GM19043 (cell line): Measurements from ENCODE around the gene MYO10.
"Not testable (repeated sequence)": the region's sequence is repeated elsewhere in the genome, so short reads cannot be mapped to it uniquely, and the experiment has no call there.

Experiments
- ATAC-seq: cut with Tn5 transposase; IDR thresholded peaks from one replicate; pipeline ENCODE4 v1.9.1; 2021; ENCODE audit warnings: low read depth; ENCODE audit not compliant: unreplicated experiment

Gene MYO10

DNA sequence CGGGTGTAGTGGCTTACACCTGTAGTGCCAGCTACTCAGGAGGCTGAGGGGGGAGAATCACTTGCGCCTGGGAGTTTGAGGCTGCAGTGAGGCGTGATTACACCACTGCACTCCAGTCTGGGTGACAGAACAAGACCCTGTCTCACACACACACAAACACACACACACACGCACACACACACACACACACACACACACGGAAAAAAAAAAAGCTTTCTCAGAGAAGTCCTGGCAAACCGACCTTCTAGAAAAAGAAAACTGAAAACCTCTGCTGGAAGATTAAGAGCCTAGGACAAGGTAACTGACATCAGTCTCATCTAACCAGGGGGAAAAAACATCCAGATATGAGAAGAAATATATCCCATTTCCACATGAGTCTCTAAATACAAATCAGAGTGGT is 178.9 kb downstream of the MYO10 start:
- no peak for ATAC-seq

- ATAC-seq, result no peak
These were observed 179.4 kb downstream of the MYO10 start for GRCh38 chr5:16756692-16757091.

DNA sequence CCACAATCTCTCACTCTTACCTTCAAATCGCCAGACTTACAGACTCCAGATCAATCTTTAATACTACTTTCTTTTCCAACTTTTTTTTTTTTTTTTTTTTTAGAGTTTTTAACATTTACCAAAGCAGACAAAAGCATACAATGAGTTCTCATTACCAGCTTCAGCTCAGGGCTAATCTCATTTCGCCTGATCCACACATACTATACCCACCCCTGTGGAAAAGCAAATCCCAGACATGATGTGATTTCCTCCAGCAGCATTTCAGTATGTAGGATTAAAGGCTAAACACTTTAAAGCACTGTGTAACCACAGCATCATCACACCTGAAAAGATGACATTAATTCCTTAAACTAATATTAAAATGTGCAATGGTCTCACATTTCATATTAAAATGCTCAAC is 180.4 kb downstream of the MYO10 start:
- no peak for ATAC-seq

GRCh38 chr5:16754601-16755000 is 181.5 kb downstream of the MYO10 start:
- no peak for ATAC-seq

DNA sequence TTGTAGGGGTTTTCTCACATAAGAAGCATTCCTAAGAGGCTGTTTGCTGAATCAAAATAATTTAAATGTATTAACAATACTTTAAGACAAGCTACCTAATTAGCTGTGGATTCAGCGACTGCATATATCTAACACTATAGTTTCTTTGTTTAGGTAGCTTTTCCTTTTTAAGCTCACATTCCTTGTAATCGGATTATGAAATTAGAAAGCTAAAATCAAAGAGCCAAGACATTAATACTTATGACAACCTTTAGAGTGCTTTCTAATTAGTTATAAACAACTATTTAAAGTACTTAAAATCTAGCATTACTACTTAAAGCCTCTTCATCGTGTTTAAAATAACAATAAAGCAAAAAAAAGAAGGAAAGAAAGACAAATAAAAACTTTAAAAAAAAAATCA is 182.0 kb downstream of the MYO10 start:
- ATAC-seq, result no peak

DNA sequence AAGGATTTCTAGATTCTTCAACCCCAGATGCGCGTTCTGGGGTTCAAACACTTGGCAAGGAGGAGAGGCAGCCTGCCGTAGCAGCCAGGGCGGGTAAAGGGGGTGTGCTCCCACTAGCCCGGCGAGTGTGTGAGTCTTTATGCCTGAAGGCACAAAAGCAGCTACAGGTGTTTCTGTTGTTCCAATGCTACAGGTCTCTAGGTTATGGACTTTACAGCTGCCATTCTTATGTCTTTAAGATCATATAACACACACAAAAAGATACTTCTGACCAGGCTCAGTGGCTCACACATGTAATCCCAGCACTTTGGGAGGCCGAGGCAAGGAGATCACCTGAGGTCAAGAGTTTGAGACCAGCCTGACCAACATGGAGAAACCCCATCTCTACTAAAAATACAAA is 185.6 kb downstream of the MYO10 start:
- no peak for ATAC-seq

DNA sequence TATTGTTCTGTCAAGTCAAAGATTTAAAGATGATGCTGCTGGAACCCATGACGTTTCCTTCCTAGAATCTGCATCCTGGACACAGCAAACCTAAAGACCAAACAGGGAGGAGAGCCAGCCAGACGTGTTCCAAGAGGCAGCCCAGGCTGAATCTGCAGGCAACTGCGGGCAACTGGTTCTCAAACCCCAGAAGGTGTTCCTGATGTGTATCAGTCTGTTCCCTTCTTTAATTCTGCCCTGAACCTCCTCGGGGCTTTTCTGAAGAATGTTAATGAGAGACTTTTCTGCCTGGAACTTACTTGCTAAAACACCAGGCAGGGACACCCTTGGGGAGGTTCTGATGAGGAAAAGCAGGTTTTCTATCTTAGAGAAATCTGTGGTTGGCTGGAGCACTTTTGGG is 186.5 kb downstream of the MYO10 start:
- ATAC-seq, result no peak

DNA sequence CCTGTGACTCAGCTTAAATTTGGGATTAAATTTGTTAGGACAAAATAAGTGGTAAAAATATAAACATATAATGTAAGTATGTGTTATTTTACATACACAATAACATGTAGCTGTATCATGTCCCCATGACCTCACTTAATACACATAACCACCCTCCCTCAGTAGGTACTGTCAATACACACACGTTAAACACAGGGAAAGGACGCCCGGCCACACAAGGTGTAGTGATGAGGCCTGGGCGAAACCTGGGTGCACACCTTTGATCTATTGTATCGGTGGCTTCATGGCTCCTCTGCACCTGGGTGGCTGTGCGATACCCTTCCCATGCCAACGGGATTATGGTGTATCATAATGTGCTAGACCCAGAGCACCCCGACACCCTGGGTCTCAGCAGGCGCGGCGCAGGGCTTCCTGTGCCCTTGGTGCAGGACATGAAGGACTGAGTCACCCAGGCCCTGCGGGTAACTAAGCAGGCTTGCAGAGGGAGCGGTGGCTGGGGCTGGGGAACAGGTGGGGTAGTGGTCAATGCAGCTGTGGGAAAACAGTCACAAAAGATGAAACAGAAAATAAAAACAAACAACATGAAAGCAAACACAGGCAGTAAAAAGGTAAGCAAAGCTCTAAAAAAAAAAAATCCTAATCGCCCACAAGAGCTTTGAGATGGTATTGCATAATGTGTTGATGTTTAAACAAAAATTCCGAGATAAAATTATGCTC is 191.8 kb downstream of the MYO10 start:
- ATAC-seq, result no peak

DNA sequence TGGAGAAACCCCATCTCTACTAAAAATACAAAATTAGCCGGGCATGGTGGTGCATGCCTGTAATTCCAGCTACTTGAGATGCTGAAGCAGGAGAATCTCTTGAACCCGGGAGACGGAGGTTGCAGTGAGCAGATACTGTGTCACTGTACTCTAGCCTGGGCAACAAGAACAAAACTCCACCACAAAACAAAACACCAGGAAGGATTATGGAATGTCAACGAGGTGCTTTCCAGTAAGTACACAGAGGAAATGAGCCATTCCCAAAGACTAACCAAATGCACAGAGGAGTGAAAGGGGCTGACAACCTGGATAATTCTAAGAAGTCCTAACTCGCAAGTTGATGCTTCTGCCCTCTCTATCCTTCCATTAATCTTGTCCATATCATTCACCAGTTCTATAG is 193.2 kb downstream of the MYO10 start:
- ATAC-seq, result no peak

DNA sequence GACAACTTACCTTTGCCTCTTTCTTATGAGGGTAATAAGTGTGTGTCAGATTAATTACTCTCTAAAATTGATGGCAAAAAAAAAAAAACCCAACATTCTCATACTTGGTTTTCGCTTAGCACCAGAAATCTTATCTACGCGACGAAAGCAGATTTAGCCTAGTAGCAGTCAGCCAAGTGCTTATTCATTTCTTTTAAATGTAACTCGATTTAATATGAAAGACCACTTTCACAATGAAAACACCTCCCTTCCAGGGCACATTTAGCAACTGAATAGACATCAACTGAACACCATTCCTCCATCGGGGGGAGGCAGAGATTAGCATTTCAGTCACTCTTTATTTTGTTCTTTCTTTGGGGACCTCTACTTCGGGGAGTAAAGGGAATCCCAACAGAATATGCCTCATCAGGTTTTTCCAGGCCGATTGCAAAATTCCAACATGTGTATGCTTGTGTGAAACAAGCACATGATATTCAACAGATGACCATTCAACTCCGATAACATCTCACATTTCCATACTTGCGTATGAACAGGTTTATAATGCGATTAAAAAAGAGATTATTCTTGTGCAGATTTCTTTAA is 195.2 kb downstream of the MYO10 start:
- no peak for ATAC-seq

DNA sequence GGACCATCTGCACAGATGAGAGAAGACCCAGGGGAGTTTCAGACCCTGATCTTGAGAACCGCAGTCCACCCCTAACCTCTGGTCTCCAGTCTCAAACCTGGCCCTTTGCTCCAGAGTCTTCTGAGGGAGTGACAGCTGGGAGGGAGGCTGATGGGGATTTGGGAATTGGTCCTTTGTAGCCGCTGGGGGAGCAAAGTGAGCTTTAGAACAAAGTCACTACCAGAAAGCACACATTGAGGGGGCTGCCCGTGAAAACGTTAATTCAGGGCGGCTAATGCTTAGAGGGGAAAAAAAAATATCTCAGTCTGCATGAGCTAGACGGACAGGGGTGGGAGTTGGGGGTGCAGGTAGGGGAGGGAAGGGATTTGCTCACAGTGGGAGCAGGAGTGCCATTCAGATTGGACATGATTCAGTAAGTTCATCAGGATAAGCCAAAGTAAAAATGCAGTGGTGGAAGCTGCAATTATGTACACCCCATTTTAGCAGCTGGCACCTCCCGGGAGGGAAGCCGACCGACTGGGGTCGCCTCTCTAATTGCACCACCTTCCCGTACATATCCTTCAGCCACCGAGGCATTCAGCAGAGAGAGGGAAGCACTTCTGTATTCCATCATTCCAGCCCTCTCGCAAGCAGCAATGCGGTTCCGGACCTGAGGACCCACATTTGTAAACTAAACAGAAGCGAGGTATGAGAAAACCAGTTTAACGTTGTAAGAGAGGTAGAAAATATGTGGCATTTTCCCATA is 195.8 kb downstream of the MYO10 start:
- ATAC-seq, result no peak

DNA sequence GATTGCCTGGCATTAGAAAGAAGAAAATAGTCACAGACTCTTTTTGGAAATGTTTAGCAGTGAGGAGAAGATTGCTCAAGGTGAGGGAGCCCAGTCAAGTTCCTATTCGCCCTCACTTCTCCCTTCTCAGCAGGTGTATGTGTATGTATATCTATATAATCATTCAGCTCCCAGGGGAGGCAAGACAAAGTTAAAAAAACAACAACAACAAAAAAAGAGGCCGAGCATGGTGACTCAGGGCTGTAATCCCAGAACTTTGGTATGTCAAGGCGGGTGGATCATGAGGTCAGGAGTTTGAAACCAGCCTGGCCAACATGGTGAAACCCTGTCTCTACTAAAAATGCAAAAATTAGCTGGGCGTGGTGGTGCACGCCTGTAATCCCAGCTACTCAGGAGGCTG is 197.7 kb downstream of the MYO10 start:
- not testable (repeated sequence) for ATAC-seq

DNA sequence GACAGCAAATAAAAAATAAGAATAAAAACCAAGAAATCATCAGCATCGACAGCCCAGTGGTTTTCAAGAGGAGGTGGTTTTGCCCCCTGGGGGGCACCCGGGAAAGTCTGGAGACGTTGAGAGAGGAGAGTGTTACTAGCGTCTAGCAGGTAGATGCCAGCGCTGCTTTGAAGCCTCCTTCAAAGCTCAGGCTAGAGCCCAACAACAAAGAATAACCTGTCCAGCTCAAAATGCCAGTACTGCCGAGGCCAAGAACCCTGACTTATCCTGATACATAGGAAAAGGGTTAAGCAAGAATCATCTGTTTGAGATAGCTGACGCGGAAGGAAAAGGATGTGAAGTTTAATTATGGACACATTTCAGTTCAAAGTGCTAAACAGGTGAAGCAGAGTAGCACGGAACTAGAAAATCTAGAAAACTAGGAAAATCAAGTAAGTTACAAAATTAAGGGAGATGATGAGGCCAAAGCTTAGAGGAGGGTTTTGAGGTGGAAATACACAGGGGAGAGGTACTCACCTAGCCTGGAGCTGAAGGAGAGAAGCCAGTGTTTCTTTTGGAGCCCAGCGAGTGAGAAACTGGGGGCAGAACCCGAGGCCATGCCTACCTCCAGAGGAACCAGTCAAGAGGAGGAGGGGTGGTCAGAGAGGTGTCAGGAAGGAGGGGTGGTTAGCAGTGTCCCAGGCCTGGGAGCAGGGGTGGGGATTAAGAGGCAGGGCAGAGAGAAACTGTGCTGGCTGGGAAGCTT is 198.3 kb downstream of the MYO10 start:
- no peak for ATAC-seq

GRCh38 chr5:16737209-16737608 is 198.9 kb downstream of the MYO10 start:
- ATAC-seq, result no peak

DNA sequence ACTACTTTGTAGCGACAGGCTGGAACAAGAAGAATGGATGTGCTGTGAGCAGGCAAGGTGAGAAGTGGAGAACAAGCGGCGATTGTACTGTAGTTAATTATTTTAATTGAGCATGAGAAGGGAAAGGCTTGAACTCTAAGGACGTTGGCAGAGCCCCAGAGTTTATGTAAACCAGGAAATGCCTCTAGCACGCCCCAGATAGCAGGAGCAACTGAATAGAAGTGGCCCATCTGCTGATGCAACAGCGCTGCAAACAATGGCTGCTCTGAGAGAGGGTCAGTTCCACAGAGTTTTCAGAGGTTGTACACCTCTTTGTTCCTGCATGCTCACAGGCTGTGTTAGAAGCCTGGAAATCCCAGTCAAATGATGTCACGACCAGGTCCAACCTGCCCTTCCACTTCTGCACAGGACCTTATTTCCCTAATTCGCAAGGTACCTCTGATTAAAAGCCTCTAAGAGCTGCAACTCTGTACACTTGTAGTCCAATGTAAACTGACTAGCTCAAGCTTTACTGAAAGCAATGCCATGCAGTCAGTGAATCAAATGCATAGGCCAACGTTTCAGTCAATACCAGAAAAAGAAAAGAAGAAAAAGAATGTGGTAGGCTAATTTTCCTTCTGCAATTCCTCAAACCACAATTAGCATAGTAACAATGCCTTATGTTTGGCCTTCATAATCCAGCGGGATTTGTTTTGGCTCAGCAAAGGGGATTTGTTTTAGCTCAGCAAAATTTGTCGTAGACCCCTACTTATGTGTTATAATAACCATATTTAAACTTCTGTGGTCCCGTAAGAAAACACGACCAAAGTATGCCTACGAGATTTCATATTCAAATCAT is 199.7 kb downstream of the MYO10 start:
- no peak for ATAC-seq

- ATAC-seq, result no peak
These were observed 200.7 kb downstream of the MYO10 start for GRCh38 chr5:16735101-16736060.

DNA sequence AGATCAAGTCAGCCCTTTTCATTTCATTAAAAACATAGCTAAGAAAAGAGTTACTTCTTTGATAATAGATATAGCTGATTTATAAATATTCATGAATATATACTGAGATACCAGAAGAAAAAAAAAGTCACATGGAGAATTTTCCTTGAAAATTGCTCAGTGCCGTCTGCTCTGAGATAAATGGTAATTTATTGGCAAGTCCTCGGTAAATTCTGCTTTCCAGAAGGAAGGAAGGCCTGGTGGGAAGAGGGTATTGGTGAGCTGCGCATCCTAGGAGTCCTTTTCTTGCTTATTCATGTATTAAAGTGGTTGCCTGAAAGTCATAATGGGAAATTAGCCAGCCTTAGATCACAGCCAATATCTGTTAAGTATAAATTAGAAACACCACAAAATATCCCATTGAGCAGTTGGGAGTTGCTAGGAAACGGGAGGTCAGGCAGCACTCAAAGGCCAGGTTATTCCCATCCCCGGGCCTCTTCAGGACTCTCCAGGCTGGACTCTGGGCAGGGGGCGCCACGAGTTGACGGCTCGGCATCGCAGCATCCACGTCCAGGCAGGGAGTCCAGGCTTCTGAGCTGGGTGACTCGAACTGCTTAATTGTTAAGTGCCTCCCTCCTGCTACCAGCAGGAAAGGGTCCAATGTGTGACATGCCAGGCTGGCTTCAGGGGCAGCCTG is 202.6 kb downstream of the MYO10 start:
- ATAC-seq, result no peak

DNA sequence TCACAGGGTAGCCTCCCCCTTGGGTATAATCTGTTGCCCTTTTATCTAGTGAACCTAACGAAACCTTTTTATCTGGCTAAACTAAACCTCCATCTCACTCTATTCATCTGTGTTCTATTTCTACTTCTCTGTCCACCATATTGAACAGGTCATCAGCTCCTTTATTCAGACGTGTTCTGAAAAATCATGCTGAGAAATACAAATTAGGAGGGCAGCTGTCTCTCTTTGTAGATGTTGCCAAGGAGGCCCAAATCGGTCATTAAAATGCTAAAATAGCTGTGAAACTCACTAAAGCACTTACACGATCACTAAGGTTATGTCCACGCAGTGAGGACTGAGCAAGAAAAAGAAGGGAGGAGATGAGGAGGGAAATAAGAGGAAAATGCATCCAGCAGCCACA is 203.7 kb downstream of the MYO10 start:
- ATAC-seq, result no peak
